ENCODE results near the gene GAA. TPM values are rescaled to one million over a fixed set of nuclear protein-coding genes. Genes with fewer than 3 reads are reported as not detected.

GAA gene
- total and polyA plus RNA-seq, 2 of the 4 experiments (the other 2 are of a cell fraction) = 2.2 to 14.8 TPM

- Histone ChIP-seq H3K9me3 (ENCODE audit: control insufficient read depth, insufficient read depth, low read length) (no peaks in the 10 kb centered on the region), H4K20me1 (ENCODE audit: insufficient read depth, low read length) (no peaks in the 10 kb centered on the region), H2BK5ac (ENCODE audit: low read depth, low read length, poor library complexity, severe bottlenecking) (no peak overlapping the region), H3K79me1 (ENCODE audit: low read depth in 1 of 2, low read length in 2 of 2) (no peaks in the 10 kb centered on the region), H2AFZ (replicated peaks; ENCODE audit: low read length, poor library complexity) (peak overlapping the region; percentile 70), H3K4me2 (ENCODE audit: low read depth, low read length) (no peak overlapping the region), H3K9me1 (ENCODE audit: insufficient read depth, low read length) (peaks cover 7% of the 10 kb centered on the region), H3K36me3 (ENCODE audit: control insufficient read depth, insufficient read depth, low read length) (peaks cover 3% of the 10 kb centered on the region; the same call in 1 of the 2 replicates), H3K56ac (ENCODE audit: extremely low read depth, insufficient read depth, low read length) (no peak overlapping the region), H2BK20ac (ENCODE audit: low read depth, low read length) (0 out of 2 replicates have a peak overlapping the region, but pooled peaks have one; percentile 22), H3K14ac (replicated peaks; ENCODE audit: low read depth, low read length) (peak overlapping the region; percentile 71; the same call in 1 of the 2 replicates), H4K91ac (ENCODE audit: insufficient read depth, low read depth, low read length) (no peak overlapping the region), H3K27me3 (ENCODE audit: control insufficient read depth, insufficient read depth, low read length) (no peaks in the 10 kb centered on the region), H3K4ac (ENCODE audit: low read depth, low read length) (peak overlapping the region; percentile 50; the same call in 1 of the 2 replicates), H4K5ac (ENCODE audit: low read depth, low read length) (no peak overlapping the region), H4K8ac (ENCODE audit: low read depth in 2 of 2, low read length in 2 of 2) (peak overlapping the region in 1 of 2 experiments; percentile 56; a peak in 1 of 4 replicates), H3K4me3 (ENCODE audit: insufficient read depth, low read depth, low read length) (no peak overlapping the region), H3K27ac (ENCODE audit: insufficient read depth, low read length) (no peak overlapping the region), H2AK9ac (replicated peaks; ENCODE audit: low read depth, low read length, poor library complexity) (peak overlapping the region; percentile 55), H2AK5ac (ENCODE audit: low read depth, low read length) (peak overlapping the region; percentile 36; the same call in 1 of the 2 replicates), H3K18ac (ENCODE audit: low read depth, low read length) (no peak overlapping the region), H3K4me1 (ENCODE audit: control insufficient read depth, insufficient read depth, low read length) (peaks cover 5% of the 10 kb centered on the region), H2BK15ac (ENCODE audit: low read depth, low read length) (no peak overlapping the region; the same call in 2 of the 3 replicates), H3K23ac (ENCODE audit: low read depth, low read length) (no peak overlapping the region), H2BK120ac (ENCODE audit: low read depth, low read length) (peak overlapping the region; percentile 72; the same call in 1 of the 2 replicates), H3K9ac (ENCODE audit: low read depth, low read length) (no peak overlapping the region)
- WGBS, 2 experiments (ENCODE audit: extremely low coverage in 2 of 2, insufficient read length in 1 of 2) = 100% methylated on average over 4 of the region's 16 CpGs; no CpG with 5 or more reads in 1 of the 2 experiments
- intact Hi-C loops (cut with micrococcal nuclease) (no loop called here), in situ Hi-C loops (cut with MboI; ENCODE audit: low sequenced_read_pairs) (no loop called here), dilution Hi-C loops (cut with HindIII; ENCODE audit: low sequenced_read_pairs, unreplicated experiment) (no loop called here)
- TF ChIP-seq MAFK (IDR thresholded peaks at IDR 0.05; ENCODE audit: low read depth, low read length) = no peak
- no peak for TF ChIP-seq RAD21 (IDR thresholded peaks at IDR 0.05; ENCODE audit: low read length)
- peak; percentile 48; the same call in 1 of the 2 replicates for TF ChIP-seq BHLHE40 (IDR thresholded peaks at IDR 0.05; ENCODE audit: low read depth, low read length)
- CTCF ChIA-PET = interaction anchor here (1.5 kb wide), 1 partner anchor 15 kb away, joined by 4 read pairs; the partner anchor contains the start of gene GAA
- no TSS peak for BruUV-seq (replicated peaks)
- DNase-seq (peak; percentile 69), ATAC-seq (ENCODE audit: low read depth) (peak; percentile 83)
- POLR2A ChIA-PET (ENCODE audit: unreplicated experiment) = interaction anchor here (0.5 kb wide), 1 partner anchor 15 kb away, joined by 3 read pairs; no protein-coding TSS in a partner anchor
Observed at GRCh38 chr17:80116276-80116920, 15.0 kb downstream of the GAA start.
